IPS-18a (cell line): ENCODE results near the gene MYF5.

Source experiments
- H3K27ac ChIP-seq: one replicate; pipeline ENCODE4 v1.5.1; 2013; ENCODE audit warnings: low read length
- H3K27me3 ChIP-seq: one replicate; pipeline ENCODE4 v1.6.1; 2013; ENCODE audit warnings: mild to moderate bottlenecking, low read length; ENCODE audit not compliant: control insufficient read depth, insufficient read depth
- H3K36me3 ChIP-seq: one replicate; pipeline ENCODE4 v1.6.1; 2013; ENCODE audit warnings: low read depth, low read length; ENCODE audit not compliant: control insufficient read depth
- H3K4me1 ChIP-seq: one replicate; pipeline ENCODE4 v1.6.1; 2013; ENCODE audit warnings: low read depth, low read length; ENCODE audit not compliant: control insufficient read depth
- H3K4me3 ChIP-seq: one replicate; pipeline ENCODE4 v1.5.1; 2013; ENCODE audit warnings: low read length
- H3K9ac ChIP-seq: one replicate; pipeline ENCODE4 v1.6.1; 2013; ENCODE audit warnings: mild to moderate bottlenecking, low read length, moderate library complexity
- H3K9me3 ChIP-seq: one replicate; pipeline ENCODE4 v1.6.1; 2013; ENCODE audit warnings: low read depth, low read length; ENCODE audit not compliant: control insufficient read depth

The MYF5 gene

DNA sequence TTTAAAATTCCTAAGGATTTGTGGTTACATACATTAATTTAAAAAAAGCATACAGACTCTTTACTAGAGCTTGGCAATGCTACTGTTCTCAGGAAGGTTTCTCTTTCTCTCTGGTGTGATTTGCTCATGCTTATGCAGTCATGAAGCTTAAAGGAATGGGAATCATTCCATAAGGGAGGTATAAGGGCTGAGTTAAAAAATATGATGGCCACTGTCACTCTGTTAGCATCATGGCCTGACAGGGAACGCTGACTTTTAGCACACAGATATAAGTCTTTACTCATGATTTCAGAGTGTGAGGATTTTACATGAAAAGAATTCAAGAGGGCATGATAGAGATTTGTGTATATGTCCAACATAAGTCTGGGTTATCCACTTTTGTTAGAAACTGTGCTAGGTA, 3.8 kb downstream of the MYF5 start:
- H3K9ac ChIP-seq, result no peak overlapping the region
- no peaks in the 10 kb centered on the region for H3K36me3 ChIP-seq
- peaks cover 7% of the 10 kb centered on the region for H3K4me1 ChIP-seq
- H3K27ac ChIP-seq, result no peak overlapping the region
- no peaks in the 10 kb centered on the region for H3K9me3 ChIP-seq
- H3K27me3 ChIP-seq, result peaks cover 20% of the 10 kb centered on the region
- no peak overlapping the region for H3K4me3 ChIP-seq

DNA sequence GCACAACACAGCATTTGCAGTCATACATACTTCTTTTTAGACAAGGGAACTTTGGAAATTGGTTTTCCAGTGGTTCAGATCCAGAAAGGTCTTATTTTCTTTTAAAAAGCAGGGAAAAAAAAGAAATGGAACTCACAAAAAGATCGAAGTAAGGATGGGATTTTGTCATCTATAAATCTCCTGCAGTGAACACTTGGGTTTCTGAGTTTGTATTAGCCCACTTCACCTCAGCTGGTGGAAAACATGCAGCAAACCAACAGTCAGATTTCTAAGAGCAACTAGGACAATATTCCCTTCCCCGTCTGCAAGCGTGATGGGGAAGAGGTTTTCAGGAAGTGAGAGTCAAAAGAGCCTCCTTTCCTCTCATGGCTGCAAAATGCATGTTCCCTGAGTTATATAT, 4.6 kb downstream of the MYF5 start:
- no peak overlapping the region for H3K4me3 ChIP-seq
- no peaks in the 10 kb centered on the region for H3K36me3 ChIP-seq
- H3K27me3 ChIP-seq, result peaks cover 12% of the 10 kb centered on the region
- no peaks in the 10 kb centered on the region for H3K4me1 ChIP-seq
- no peak overlapping the region for H3K9ac ChIP-seq
- no peak overlapping the region for H3K27ac ChIP-seq
- H3K9me3 ChIP-seq, result no peaks in the 10 kb centered on the region

DNA sequence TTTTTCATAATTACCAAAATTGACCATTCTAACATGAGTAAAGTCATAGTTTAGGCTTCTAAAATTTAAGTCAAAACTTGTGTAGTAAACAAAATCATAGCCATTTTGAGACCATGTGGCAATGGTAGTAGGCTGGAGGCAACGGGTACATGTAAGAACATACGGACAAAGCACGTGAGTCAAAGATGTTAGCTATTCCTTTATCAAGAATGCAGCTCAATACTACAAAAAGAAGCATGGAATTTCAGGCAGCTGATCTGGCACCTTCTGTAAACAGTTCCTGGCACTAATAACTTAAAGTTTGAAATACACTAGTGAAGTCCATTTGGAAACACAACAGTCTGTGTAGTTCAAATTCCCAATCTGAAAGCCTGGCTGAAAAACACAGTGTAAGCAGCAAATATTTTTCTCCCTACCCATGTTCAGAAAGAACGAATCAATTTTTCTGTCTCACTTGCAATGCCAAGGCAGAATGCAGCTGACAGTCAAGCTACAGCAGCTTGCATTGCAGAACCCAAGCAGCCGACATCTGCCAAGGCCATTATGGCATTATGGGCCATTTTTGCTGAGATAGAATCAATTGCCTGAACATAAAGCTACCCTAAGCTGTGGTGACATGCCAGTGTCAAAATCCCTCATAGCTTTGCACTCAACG, 29.3 kb downstream of the MYF5 start:
- Histone ChIP-seq H3K36me3 (no peaks in the 10 kb centered on the region), H3K27ac (no peak overlapping the region), H3K27me3 (no peaks in the 10 kb centered on the region), H3K4me3 (no peak overlapping the region), H3K9me3 (no peaks in the 10 kb centered on the region), H3K9ac (no peak overlapping the region), H3K4me1 (no peaks in the 10 kb centered on the region)

DNA sequence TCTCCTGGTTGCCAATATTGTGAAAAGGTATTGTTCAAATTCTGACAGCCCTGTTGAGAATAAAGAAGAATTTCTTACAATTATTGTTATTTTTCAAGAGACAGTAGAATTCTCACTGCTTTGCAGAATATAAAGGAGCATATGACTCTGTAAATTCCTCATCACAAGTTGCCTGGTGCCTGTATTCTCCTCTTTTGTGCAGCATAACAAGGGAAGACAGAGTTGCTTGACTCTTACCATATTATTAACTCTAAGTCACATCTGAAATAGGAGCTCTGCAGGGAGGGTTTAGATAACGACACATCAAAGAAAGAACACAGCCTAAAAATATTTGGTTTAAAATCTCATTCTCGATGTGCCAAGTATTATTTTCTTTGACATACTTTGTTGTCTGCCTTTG, 31.1 kb downstream of the MYF5 start:
- Histone ChIP-seq H3K36me3 (no peaks in the 10 kb centered on the region), H3K9me3 (no peaks in the 10 kb centered on the region), H3K4me3 (no peak overlapping the region), H3K9ac (no peak overlapping the region), H3K27ac (no peak overlapping the region), H3K27me3 (no peaks in the 10 kb centered on the region), H3K4me1 (no peaks in the 10 kb centered on the region)

DNA sequence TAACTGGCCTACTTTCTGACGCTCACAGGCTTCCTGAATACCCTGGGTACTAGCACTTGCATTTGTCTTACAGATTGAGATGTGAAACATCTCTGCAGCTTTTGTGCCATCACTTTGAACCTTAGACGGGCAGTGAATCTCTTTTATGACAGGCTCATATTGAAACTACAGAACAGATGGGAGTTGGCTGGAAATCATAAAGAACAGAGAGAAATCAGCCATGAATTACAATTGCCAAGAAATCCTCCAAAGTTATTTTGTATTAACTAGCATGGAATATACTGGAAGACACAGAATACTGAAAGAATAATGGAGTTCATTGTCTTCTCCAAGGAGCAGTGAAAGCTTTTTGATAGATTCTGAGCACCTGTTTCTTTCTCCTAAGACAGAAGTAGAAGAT, 32.7 kb downstream of the MYF5 start:
- Histone ChIP-seq H3K27ac (no peak overlapping the region), H3K4me1 (no peaks in the 10 kb centered on the region), H3K9me3 (no peaks in the 10 kb centered on the region), H3K4me3 (no peak overlapping the region), H3K36me3 (no peaks in the 10 kb centered on the region), H3K27me3 (no peaks in the 10 kb centered on the region), H3K9ac (no peak overlapping the region)

DNA sequence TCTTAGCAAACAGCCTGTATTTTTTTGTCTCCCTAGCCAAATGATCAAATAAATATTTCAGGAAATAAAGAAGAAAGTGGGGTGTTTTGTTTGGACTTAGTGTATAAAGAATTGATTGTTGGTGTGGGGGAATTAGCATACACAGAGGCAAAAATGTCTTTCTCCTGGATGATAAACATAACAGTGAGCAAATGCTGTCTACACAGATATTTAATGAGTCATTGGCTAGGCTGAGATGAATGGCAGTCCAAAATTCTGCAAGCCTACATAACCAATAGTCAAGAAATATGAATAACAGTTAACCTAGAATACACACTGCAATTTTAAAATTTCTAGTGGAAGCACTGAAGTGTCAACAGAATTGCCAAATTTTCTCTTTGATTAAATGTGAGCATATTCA, 35.8 kb downstream of the MYF5 start:
- Histone ChIP-seq H3K9ac (no peak overlapping the region), H3K4me1 (no peaks in the 10 kb centered on the region), H3K27ac (no peak overlapping the region), H3K27me3 (no peaks in the 10 kb centered on the region), H3K9me3 (no peaks in the 10 kb centered on the region), H3K4me3 (no peak overlapping the region), H3K36me3 (no peaks in the 10 kb centered on the region)

DNA sequence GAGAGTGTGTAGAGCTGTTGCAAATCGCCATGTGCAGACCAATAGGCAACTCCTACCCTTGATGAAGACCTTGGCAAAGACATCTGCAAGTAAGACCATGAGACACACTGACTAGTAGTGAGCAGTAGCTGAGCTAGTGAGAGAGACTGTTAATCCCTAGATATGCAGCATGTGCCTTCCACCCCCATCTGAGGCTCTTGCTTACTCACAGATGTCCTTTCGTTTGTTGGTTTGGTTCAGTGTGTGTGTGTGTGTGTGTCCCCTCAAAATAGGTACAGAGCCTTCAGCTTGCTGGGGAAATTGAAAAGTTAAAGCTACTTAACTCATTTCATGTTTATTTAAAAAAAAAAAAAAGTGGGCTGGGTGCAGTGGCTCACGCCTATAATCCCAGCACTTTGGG, 37.6 kb downstream of the MYF5 start:
- Histone ChIP-seq H3K36me3 (no peaks in the 10 kb centered on the region), H3K9me3 (no peaks in the 10 kb centered on the region), H3K9ac (no peak overlapping the region), H3K4me1 (no peaks in the 10 kb centered on the region), H3K27me3 (no peaks in the 10 kb centered on the region), H3K4me3 (no peak overlapping the region), H3K27ac (no peak overlapping the region)

DNA sequence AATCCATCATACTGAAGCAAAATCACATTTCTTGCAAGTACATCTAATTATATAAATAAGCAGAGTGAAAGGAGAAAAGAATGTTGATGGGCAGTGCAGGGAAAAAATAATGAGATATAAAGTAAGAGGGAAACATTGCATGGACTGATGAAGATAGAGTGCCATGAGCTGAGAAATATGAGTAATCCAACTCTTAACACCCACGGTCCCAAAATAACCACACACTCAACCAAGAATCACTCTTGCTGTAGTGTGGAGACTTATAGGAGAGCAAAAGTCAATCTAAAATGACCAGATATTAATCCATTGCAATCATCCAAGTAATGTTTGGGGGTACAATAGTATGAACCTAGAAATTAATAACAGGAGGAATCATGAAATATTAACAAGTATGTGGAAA, 40.2 kb downstream of the MYF5 start:
- H3K9ac ChIP-seq, result no peak overlapping the region
- H3K27me3 ChIP-seq, result no peaks in the 10 kb centered on the region
- H3K27ac ChIP-seq, result no peak overlapping the region
- H3K4me1 ChIP-seq, result peaks cover 5% of the 10 kb centered on the region
- no peaks in the 10 kb centered on the region for H3K9me3 ChIP-seq
- H3K36me3 ChIP-seq, result no peaks in the 10 kb centered on the region
- no peak overlapping the region for H3K4me3 ChIP-seq

DNA sequence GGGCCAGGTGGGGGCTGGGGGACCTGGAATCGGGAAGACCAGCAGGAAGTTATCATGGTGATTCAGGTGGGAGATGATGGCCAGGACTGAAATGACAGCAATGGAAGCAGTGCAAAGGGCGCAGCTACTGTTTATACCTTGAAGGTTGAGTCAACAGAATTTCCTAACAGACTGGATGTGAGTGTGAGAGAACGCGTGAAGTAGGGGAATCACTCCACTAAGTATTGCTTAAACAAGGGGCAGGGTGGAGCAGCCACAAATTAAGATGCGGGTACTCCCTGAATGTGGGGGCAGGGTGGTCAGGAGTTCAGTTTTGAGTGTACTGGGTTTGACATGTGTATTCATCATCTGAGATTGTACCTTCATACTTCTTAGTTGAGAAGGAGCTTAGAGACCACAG, 45.1 kb downstream of the MYF5 start:
- no peak overlapping the region for H3K27ac ChIP-seq
- no peaks in the 10 kb centered on the region for H3K27me3 ChIP-seq
- H3K36me3 ChIP-seq, result no peaks in the 10 kb centered on the region
- no peak overlapping the region for H3K9ac ChIP-seq
- peaks cover 15% of the 10 kb centered on the region for H3K4me1 ChIP-seq
- H3K9me3 ChIP-seq, result no peaks in the 10 kb centered on the region
- no peak overlapping the region for H3K4me3 ChIP-seq

DNA sequence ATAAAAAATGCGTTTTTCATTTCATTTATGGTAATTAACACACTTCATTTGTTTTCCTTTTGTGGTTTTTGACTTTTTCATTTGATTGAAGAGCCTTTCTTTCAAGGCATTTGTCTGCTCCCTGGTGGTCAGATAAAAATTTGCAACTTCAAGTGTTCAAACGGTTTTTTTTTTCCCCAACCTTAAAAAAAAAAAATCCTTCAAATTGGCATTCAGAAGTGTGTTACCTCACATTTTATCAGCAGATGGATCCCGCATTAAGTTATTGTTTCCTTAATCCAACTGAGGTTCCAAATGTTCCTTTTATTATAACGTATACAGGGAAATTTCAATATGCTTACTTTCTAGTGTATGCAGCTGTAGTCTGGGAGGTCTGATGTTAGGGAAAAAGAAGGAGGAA, 47.2 kb downstream of the MYF5 start:
- Histone ChIP-seq H3K4me1 (peaks cover 23% of the 10 kb centered on the region), H3K4me3 (no peak overlapping the region), H3K9me3 (no peaks in the 10 kb centered on the region), H3K27me3 (no peaks in the 10 kb centered on the region), H3K36me3 (no peaks in the 10 kb centered on the region), H3K27ac (no peak overlapping the region), H3K9ac (no peak overlapping the region)

DNA sequence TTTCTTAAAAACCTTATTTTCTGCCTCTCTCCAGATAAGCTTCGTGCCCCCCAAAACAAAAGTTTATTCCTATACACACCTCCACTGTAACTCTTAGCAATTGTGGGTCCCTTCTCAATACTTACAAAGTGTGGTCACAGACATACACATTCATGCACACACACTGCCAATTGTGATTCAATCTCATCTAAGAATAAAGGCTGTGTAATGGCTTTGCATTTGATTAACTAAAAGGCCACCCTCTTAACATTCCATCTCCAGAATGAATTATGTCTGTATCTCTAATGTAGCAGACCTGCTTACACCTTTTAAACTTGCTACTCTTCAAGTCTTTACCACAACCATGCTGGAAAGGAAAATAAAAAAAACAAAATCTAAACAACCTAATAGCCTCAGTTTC, 49.5 kb downstream of the MYF5 start:
- no peak overlapping the region for H3K9ac ChIP-seq
- H3K27me3 ChIP-seq, result no peaks in the 10 kb centered on the region
- H3K4me1 ChIP-seq, result peaks cover 29% of the 10 kb centered on the region
- no peak overlapping the region for H3K27ac ChIP-seq
- H3K36me3 ChIP-seq, result no peaks in the 10 kb centered on the region
- no peak overlapping the region for H3K4me3 ChIP-seq
- H3K9me3 ChIP-seq, result no peaks in the 10 kb centered on the region

DNA sequence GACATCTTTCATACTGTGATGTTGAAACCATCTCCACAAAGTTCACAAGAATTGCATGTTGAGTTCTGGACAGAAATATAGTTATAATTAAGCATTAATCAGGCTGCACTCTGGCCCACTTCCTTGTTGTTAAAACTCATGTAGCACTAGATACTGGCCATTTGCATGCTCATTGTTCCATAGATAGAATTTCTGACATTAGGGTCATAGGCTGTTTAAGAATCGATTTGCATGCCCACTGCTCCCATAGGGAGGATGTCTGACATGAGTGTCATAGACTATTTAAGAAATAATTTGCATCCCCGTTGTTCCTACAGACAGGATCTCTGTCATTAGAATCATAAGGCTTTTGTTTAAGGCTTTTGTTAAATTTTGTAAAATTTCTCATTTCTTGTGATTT, 50.2 kb downstream of the MYF5 start:
- Histone ChIP-seq H3K9ac (no peak overlapping the region), H3K9me3 (no peaks in the 10 kb centered on the region), H3K27ac (no peak overlapping the region), H3K36me3 (no peaks in the 10 kb centered on the region), H3K27me3 (no peaks in the 10 kb centered on the region), H3K4me3 (no peak overlapping the region), H3K4me1 (peaks cover 29% of the 10 kb centered on the region)
